ENCODE results near the gene KRTAP10-6.
"Not testable (repeated sequence)": the region's sequence is repeated elsewhere in the genome, so short reads cannot be mapped to it uniquely, and the experiment has no call there.

Gene KRTAP10-6

DNA sequence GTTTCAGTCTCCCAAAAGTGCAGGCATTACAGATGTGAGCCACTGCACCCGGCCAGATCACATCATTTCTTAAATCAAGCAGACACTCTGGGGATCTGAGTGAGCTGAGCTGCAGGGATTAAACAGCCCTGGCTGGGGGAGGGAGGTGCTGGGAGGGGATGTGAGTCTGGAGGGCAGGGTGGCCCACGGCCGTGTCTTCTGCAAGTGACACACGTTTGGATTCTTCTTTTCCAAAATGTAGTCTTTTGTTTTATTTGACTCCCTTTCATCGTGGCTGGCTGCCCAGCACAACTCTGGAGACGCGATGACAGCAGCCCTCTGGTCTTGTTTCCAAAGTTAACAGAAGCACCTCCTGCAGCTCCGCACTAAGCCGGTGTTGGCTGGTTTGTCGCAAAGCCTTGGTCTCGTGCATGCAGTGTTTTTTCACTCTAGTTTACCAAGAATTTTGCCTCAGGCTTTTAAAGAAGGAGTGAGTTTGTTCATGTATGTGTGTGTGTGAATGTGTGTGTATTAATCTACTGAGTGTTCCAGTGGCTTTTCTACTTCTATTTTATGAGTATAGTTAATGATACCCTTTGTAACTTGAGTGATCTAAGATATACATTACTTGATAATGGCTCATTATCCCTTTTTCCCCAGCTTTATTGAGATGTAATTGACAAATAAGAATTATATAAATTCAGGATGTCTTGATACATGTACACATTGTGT is 9.1 kb downstream of the KRTAP10-6 start:
- no peaks in the 10 kb centered on the region for H3K36me3 ChIP-seq (replicated peaks; ENCODE audit: low read depth, low read length)
- no peaks in the 10 kb centered on the region for H3K9me3 ChIP-seq (ENCODE audit: insufficient read depth, low read length)
- no peaks in the 10 kb centered on the region for H3K79me2 ChIP-seq (ENCODE audit: low read length)
- H3K4me3 ChIP-seq (ENCODE audit: low read length): no peak overlapping the region
- H3K9ac ChIP-seq (ENCODE audit: low read length): no peak overlapping the region
- no peak overlapping the region for H3K27ac ChIP-seq (ENCODE audit: low read length)
- no peak overlapping the region for H2AFZ ChIP-seq (ENCODE audit: low read depth, low read length)
- peaks cover 10% of the 10 kb centered on the region for H3K4me1 ChIP-seq (ENCODE audit: low read length)
- H4K20me1 ChIP-seq (ENCODE audit: insufficient read depth, low read length): no peaks in the 10 kb centered on the region
- H3K4me2 ChIP-seq (ENCODE audit: low read length): peak overlapping the region; percentile 60
- H3K27me3 ChIP-seq (ENCODE audit: low read depth, low read length): peaks cover 9% of the 10 kb centered on the region; the same call in 1 of the 2 replicates
- no peak for TF ChIP-seq EZH2phosphoT487 (IDR thresholded peaks at IDR 0.05; ENCODE audit: low read depth)
- TF ChIP-seq, protein P1, sequence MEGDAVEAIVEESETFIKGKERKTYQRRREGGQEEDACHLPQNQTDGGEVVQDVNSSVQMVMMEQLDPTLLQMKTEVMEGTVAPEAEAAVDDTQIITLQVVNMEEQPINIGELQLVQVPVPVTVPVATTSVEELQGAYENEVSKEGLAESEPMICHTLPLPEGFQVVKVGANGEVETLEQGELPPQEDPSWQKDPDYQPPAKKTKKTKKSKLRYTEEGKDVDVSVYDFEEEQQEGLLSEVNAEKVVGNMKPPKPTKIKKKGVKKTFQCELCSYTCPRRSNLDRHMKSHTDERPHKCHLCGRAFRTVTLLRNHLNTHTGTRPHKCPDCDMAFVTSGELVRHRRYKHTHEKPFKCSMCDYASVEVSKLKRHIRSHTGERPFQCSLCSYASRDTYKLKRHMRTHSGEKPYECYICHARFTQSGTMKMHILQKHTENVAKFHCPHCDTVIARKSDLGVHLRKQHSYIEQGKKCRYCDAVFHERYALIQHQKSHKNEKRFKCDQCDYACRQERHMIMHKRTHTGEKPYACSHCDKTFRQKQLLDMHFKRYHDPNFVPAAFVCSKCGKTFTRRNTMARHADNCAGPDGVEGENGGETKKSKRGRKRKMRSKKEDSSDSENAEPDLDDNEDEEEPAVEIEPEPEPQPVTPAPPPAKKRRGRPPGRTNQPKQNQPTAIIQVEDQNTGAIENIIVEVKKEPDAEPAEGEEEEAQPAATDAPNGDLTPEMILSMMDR (IDR thresholded peaks at IDR 0.05; ENCODE audit: low read depth, low read length): no peak

DNA sequence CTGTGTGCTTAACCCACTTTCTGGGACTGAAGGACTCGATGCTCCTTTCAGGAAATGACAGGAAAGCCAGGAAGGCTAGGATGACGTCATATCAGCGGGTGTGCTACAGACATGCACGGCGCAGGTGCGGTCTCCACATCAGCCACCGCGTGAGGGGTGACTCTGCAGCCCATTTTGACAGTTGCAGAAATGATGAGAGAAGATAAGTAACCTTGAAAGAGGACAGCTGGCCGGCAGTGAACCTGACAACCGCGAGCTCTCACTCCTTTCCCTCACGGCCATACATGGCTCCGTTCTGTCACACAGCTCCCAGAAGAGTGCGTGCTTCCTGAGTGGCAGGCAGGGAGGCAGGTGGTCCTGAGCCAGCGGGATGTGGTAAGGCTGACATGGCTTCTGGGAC is 10.2 kb downstream of the KRTAP10-6 start:
- Histone ChIP-seq H3K27me3 (ENCODE audit: low read depth, low read length) (peaks cover 9% of the 10 kb centered on the region; the same call in 1 of the 2 replicates), H3K27ac (ENCODE audit: low read length) (no peak overlapping the region)

DNA sequence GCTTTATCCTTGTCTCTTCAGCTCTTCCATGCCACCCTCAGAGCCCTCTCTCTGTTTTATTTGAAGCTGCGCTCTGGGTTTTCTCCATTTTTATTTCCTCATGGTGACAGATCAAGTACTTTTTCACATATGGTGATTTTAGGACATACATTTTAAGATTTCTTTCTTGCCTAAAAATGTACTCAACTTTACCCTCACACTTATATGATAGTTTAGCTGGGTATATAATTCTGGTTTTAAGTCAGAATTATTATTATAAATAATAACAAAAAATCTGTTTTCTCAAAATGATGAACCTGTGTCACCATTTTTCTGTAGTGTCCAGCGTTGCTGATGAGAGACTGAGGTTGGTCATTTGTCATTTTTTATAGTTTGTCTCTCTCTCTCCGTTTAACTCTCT is 11.1 kb downstream of the KRTAP10-6 start:
- H3K27ac ChIP-seq (ENCODE audit: low read length): no peak overlapping the region
- H3K79me2 ChIP-seq (ENCODE audit: low read length): no peaks in the 10 kb centered on the region
- no peak overlapping the region for H3K4me3 ChIP-seq (ENCODE audit: low read length)
- peaks cover 10% of the 10 kb centered on the region for H3K4me1 ChIP-seq (ENCODE audit: low read length)
- no peaks in the 10 kb centered on the region for H3K36me3 ChIP-seq (replicated peaks; ENCODE audit: low read depth, low read length)
- no peaks in the 10 kb centered on the region for H3K9me3 ChIP-seq (ENCODE audit: insufficient read depth, low read length)
- peaks cover 9% of the 10 kb centered on the region; the same call in 1 of the 2 replicates for H3K27me3 ChIP-seq (ENCODE audit: low read depth, low read length)
- H2AFZ ChIP-seq (ENCODE audit: low read depth, low read length): no peak overlapping the region
- no peaks in the 10 kb centered on the region for H4K20me1 ChIP-seq (ENCODE audit: insufficient read depth, low read length)
- no peak overlapping the region for H3K9ac ChIP-seq (ENCODE audit: low read length)
- H3K4me2 ChIP-seq (ENCODE audit: low read length): no peak overlapping the region
- TF ChIP-seq EZH2phosphoT487 (IDR thresholded peaks at IDR 0.05; ENCODE audit: low read depth): no peak
- TF ChIP-seq, protein P1 (IDR thresholded peaks at IDR 0.05; ENCODE audit: low read depth, low read length): no peak

More for the DNA sequence above, 10.2 kb downstream of the KRTAP10-6 start:
- H3K9me3 ChIP-seq (ENCODE audit: insufficient read depth, low read length): no peaks in the 10 kb centered on the region
- no peak overlapping the region for H3K4me2 ChIP-seq (ENCODE audit: low read length)
- H3K36me3 ChIP-seq (replicated peaks; ENCODE audit: low read depth, low read length): no peaks in the 10 kb centered on the region
- TF ChIP-seq, protein P1 (IDR thresholded peaks at IDR 0.05; ENCODE audit: low read depth, low read length): no peak
- no peak for TF ChIP-seq EZH2phosphoT487 (IDR thresholded peaks at IDR 0.05; ENCODE audit: low read depth)
- H3K9ac ChIP-seq (ENCODE audit: low read length): no peak overlapping the region
- H3K4me1 ChIP-seq (ENCODE audit: low read length): peaks cover 10% of the 10 kb centered on the region
- no peaks in the 10 kb centered on the region for H3K79me2 ChIP-seq (ENCODE audit: low read length)
- H4K20me1 ChIP-seq (ENCODE audit: insufficient read depth, low read length): no peaks in the 10 kb centered on the region
- H2AFZ ChIP-seq (ENCODE audit: low read depth, low read length): no peak overlapping the region
- H3K4me3 ChIP-seq (ENCODE audit: low read length): no peak overlapping the region

DNA sequence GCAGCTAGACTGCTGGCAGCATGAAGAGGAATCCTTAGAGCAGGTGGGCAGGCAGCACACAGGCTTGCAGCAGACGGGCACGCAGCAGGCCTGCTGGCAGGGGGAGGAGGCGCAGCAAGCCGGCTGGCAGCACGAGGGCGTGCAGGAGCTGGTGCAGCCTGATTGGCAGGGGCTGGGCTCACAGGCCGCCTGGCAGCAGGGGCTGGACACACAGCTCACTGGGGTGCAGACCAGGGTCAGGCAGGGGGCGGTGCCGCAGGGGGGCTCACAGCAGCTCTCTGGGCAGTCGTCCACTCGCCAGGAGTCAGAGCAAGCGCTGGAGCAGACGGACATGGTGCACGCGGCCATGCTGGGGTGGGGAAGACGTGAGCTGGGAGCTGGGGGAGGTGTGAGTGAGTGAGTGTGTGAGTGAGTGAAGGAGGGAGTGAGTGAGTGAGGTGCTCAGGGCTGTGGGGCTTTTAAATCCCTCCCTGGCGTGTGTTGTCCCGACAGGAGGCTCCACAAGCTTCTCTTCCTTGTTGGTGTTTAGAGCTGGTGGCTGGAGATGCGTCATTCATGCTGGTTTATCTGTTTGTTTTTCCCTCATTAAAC is 12.0 kb downstream of the KRTAP10-6 start, which contains the start of gene KRTAP10-5:
KRTAP10-5 (minus strand) TSS at position 374 of the 591 bp plus-strand sequence; CDS start at position 348, 26 bp downstream.
- not testable (repeated sequence) for H3K27me3 ChIP-seq (ENCODE audit: low read depth, low read length); H3K27ac ChIP-seq (ENCODE audit: low read length); H4K20me1 ChIP-seq (ENCODE audit: insufficient read depth, low read length); H3K36me3 ChIP-seq (replicated peaks; ENCODE audit: low read depth, low read length); H3K79me2 ChIP-seq (ENCODE audit: low read length); H3K9me3 ChIP-seq (ENCODE audit: insufficient read depth, low read length); H3K4me2 ChIP-seq (ENCODE audit: low read length); H3K9ac ChIP-seq (ENCODE audit: low read length); H3K4me3 ChIP-seq (ENCODE audit: low read length); H2AFZ ChIP-seq (ENCODE audit: low read depth, low read length)
- H3K4me1 ChIP-seq (ENCODE audit: low read length): peaks cover 10% of the 10 kb centered on the region

All from OCI-LY3 (cell line).